Measurements from ENCODE around the gene RNU5D-1. TPM values are rescaled to one million over a fixed set of nuclear protein-coding genes. Genes with fewer than 3 reads are reported as not detected.
"Not testable (repeated sequence)": the region's sequence is repeated elsewhere in the genome, so short reads cannot be mapped to it uniquely, and the experiment has no call there.

The RNU5D-1 gene
- total and polyA plus RNA-seq, 5 donors from 2014 or later = not detected

DNA sequence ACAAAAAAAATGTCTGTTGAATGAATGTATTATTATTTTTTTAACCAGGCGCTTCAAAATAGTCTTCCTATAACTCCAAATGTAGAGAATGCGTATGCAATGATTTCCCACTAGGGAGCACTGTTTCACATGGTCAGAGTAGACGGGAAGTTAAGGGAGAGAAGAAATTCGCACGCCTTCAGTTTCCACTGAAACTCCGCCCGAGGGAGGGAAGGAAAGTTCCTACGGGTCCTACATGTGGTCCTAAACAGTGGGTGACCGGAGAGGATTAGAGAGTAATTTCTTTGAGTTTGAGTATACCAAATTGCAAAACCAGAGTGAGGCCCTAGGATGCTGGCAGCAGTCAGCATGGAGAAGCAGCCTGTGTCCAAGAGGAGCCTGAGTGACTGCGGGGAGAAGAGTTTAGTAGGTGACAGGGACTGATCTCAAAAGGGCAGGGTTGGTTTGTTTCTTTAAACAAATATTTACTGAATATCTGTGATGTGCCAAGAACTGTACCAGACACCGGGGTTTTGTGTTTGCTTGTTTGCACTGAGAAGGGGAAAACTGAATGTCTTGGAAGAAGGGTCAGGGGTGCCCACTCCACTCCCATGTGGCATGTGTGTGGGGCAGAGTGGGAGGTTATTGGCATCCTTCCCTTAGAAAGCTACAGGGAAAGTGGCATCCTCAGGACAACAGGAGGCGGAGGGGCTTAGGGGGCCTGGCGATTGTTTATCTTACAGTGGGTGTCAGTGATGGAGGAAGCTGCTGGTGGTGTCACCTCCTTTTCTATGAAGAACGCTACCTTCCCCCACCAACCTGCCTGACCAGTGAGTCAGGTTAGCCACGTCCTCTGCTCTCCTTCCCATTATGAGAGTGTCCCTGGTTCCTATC is 22.8 kb downstream of the RNU5D-1 start:
- Histone ChIP-seq H3K27me3 (ENCODE audit: control insufficient read depth, insufficient read depth, low read length) (peaks cover 7% of the 10 kb centered on the region), H3K4me1 (ENCODE audit: control insufficient read depth, insufficient read depth, low read length, poor library complexity, severe bottlenecking) (peaks cover 5% of the 10 kb centered on the region), H3K4me3 (ENCODE audit: low read depth, low read length) (peak overlapping the region; percentile 51), H3K9me3 (ENCODE audit: control insufficient read depth in 2 of 2, low read length in 2 of 2) (no peaks in the 10 kb centered on the region), H3K27ac (ENCODE audit: insufficient read depth, low read length, poor library complexity, severe bottlenecking) (no peak overlapping the region), H3K36me3 (ENCODE audit: control insufficient read depth, insufficient read depth, low read length) (no peaks in the 10 kb centered on the region)
- ATAC-seq (ENCODE audit: low read depth in 2 of 2) (peak; percentile 67 to 78), DNase-seq (peak; percentile 7 to 56 (median 53))
- Mint-ChIP-seq H3K4me1 (peaks cover 4 to 11% (median 7%) of the 10 kb centered on the region in 4 donors), H3K9me3 (no peaks in the 10 kb centered on the region), H3K4me3 (peak overlapping the region in 3 of 4 donors; percentile 40 to 78 (median 50)), H3K27me3 (peaks cover 18% of the 10 kb centered on the region), H3K36me3 (no peaks in the 10 kb centered on the region), H3K27ac (peak overlapping the region; percentile 27 to 85 (median 81))

DNA sequence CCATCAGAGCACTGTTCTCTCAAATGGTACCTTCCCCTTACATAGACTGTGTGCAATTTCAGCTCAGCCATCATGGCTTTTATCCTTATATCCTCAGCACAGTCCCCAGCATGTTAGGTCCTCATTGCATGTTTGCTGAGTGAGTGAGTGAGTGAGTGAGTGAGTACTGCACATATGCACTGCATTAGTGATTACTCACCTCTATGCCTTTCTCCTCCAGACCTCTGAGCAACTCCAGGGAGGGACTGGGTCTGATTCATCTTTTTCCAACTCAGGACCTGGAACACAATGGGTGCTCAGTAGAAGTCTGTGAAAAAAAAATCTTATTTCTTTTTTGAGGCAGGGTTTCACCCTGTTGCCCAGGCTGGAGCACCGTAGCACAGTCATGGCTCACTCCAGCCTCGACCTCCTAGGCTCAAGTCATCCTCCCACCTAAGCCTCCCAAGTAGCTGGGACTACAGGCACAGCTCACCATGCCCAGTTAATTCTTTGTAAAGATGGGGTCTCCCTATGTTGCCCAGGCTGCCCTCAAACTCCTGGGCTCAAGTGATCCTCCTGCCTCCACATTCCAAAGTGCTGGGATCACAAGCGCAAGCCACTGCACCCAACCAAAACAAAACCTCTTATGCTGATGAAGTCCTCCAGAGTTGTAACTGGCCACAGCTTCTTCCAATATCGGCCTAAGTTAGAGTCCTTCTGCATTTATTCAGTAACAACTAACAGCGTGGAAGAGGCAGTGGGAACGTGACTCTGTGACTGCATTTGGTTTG is 23.7 kb downstream of the RNU5D-1 start:
- H3K4me1 Mint-ChIP-seq = peaks cover 4 to 11% (median 7%) of the 10 kb centered on the region in 4 donors
- ATAC-seq (ENCODE audit: low read depth in 2 of 2) (no peak), DNase-seq (no peak)
- H3K36me3 Mint-ChIP-seq = no peaks in the 10 kb centered on the region
- H3K4me3 Mint-ChIP-seq = no peak overlapping the region
- peaks cover 5% of the 10 kb centered on the region for H3K4me1 ChIP-seq (ENCODE audit: control insufficient read depth, insufficient read depth, low read length, poor library complexity, severe bottlenecking)
- no peak overlapping the region for H3K27ac ChIP-seq (ENCODE audit: insufficient read depth, low read length, poor library complexity, severe bottlenecking)
- H3K9me3 Mint-ChIP-seq = no peaks in the 10 kb centered on the region
- peaks cover 18% of the 10 kb centered on the region for H3K27me3 Mint-ChIP-seq
- H3K4me3 ChIP-seq (ENCODE audit: low read depth, low read length) = no peak overlapping the region
- H3K36me3 ChIP-seq (ENCODE audit: control insufficient read depth, insufficient read depth, low read length) = no peaks in the 10 kb centered on the region
- peaks cover 7% of the 10 kb centered on the region for H3K27me3 ChIP-seq (ENCODE audit: control insufficient read depth, insufficient read depth, low read length)
- H3K9me3 ChIP-seq (ENCODE audit: control insufficient read depth in 2 of 2, low read length in 2 of 2) = no peaks in the 10 kb centered on the region
- peak overlapping the region in 1 of 3 donors; percentile 27 for H3K27ac Mint-ChIP-seq

DNA sequence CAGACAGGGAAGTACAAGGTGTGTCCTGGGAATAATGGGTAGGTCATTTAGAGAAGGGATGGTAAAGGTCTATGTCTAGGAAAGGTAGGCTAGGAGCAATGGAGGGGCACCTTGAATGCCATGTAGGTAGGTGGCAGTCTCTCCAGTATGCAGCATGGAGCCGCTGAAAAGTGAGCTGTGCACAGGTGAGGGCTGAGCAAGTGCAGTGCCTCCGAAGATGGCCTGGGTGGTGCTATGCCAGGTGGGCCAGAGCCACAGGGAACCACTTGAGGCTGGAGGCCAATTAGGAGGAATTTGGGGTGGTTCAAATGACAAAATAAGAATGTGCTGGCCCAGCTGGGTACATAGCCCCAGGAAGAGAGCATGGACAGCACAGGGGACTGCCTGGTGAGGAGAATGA is 25.0 kb downstream of the RNU5D-1 start:
- no peak overlapping the region for H3K4me3 ChIP-seq (ENCODE audit: low read depth, low read length)
- H3K27me3 Mint-ChIP-seq = peaks cover 11% of the 10 kb centered on the region
- H3K4me3 Mint-ChIP-seq = no peak overlapping the region
- peaks cover 2% of the 10 kb centered on the region for H3K27me3 ChIP-seq (ENCODE audit: control insufficient read depth, insufficient read depth, low read length)
- H3K4me1 ChIP-seq (ENCODE audit: control insufficient read depth, insufficient read depth, low read length, poor library complexity, severe bottlenecking) = peaks cover 5% of the 10 kb centered on the region
- no peaks in the 10 kb centered on the region for H3K9me3 ChIP-seq (ENCODE audit: control insufficient read depth in 2 of 2, low read length in 2 of 2)
- no peak overlapping the region for H3K27ac ChIP-seq (ENCODE audit: insufficient read depth, low read length, poor library complexity, severe bottlenecking)
- H3K36me3 Mint-ChIP-seq = no peaks in the 10 kb centered on the region
- peaks cover 4 to 11% (median 5%) of the 10 kb centered on the region in 4 donors for H3K4me1 Mint-ChIP-seq
- no peaks in the 10 kb centered on the region for H3K9me3 Mint-ChIP-seq
- no peak for ATAC-seq (ENCODE audit: low read depth in 2 of 2)
- no peak for DNase-seq
- no peaks in the 10 kb centered on the region for H3K36me3 ChIP-seq (ENCODE audit: control insufficient read depth, insufficient read depth, low read length)
- no peak overlapping the region for H3K27ac Mint-ChIP-seq

DNA sequence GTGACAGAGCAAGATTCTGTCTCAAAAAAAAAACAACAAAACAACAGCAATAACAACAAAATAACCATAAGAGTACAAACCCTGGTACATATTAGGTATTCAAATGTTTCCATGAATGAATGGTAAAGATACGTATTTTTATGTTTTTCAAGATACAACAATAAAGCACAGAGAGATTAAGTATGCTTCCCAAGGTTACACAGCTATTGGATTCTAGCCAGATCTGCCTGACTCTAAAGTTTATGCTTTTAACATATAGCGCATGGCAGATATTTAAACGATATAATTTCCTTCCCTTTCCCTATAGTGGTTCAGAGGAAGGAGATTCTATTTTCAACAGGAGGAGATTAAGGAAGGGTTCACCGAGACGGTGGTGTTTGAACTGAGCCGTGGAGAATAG is 25.5 kb downstream of the RNU5D-1 start:
- Mint-ChIP-seq H3K4me1 (peaks cover 4 to 11% (median 5%) of the 10 kb centered on the region in 4 donors), H3K4me3 (no peak overlapping the region), H3K27me3 (peaks cover 11% of the 10 kb centered on the region), H3K9me3 (no peaks in the 10 kb centered on the region), H3K27ac (no peak overlapping the region), H3K36me3 (no peaks in the 10 kb centered on the region)
- ATAC-seq (ENCODE audit: low read depth in 2 of 2) (no peak), DNase-seq (no peak)
- Histone ChIP-seq H3K27me3 (ENCODE audit: control insufficient read depth, insufficient read depth, low read length) (no peaks in the 10 kb centered on the region), H3K27ac (ENCODE audit: insufficient read depth, low read length, poor library complexity, severe bottlenecking) (no peak overlapping the region), H3K4me3 (ENCODE audit: low read depth, low read length) (no peak overlapping the region), H3K4me1 (ENCODE audit: control insufficient read depth, insufficient read depth, low read length, poor library complexity, severe bottlenecking) (peaks cover 5% of the 10 kb centered on the region), H3K9me3 (ENCODE audit: control insufficient read depth in 2 of 2, low read length in 2 of 2) (no peaks in the 10 kb centered on the region), H3K36me3 (ENCODE audit: control insufficient read depth, insufficient read depth, low read length) (no peaks in the 10 kb centered on the region)

DNA sequence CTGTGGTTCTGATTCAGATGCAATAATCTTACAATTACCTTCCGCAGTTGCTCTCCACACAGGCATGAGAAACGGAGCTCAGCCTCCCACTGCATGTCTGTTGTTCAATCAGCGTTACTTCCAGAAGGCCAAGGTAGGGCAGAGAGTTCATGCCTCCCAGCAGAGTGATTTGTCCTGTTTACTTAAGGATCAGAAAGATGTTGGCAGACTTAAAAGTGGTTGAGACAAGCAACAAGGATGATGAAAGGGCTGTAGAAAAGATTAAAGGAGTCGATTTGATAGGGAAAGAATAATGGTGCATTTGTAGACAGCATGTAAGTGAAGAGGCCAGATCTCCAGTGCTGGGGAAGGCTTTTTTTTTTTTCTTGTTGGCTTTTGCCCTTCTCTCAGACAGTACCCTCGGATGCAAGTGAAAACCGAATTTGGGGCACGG is 29.8 kb downstream of the RNU5D-1 start:
- no peaks in the 10 kb centered on the region for H3K27me3 ChIP-seq (ENCODE audit: control insufficient read depth, insufficient read depth, low read length)
- Mint-ChIP-seq H3K4me3 (no peak overlapping the region), H3K9me3 (no peaks in the 10 kb centered on the region), H3K4me1 (peaks cover 0 to 14% (median 5%) of the 10 kb centered on the region in 4 donors), H3K27ac (no peak overlapping the region), H3K36me3 (no peaks in the 10 kb centered on the region), H3K27me3 (peaks cover 4% of the 10 kb centered on the region)
- ATAC-seq (ENCODE audit: low read depth in 2 of 2) (no peak), DNase-seq (no peak)
- H3K4me1 ChIP-seq (ENCODE audit: control insufficient read depth, insufficient read depth, low read length, poor library complexity, severe bottlenecking) = peaks cover 9% of the 10 kb centered on the region
- no peaks in the 10 kb centered on the region for H3K9me3 ChIP-seq (ENCODE audit: control insufficient read depth in 2 of 2, low read length in 2 of 2)
- no peaks in the 10 kb centered on the region for H3K36me3 ChIP-seq (ENCODE audit: control insufficient read depth, insufficient read depth, low read length)
- H3K4me3 ChIP-seq (ENCODE audit: low read depth, low read length) = no peak overlapping the region
- H3K27ac ChIP-seq (ENCODE audit: insufficient read depth, low read length, poor library complexity, severe bottlenecking) = no peak overlapping the region

DNA sequence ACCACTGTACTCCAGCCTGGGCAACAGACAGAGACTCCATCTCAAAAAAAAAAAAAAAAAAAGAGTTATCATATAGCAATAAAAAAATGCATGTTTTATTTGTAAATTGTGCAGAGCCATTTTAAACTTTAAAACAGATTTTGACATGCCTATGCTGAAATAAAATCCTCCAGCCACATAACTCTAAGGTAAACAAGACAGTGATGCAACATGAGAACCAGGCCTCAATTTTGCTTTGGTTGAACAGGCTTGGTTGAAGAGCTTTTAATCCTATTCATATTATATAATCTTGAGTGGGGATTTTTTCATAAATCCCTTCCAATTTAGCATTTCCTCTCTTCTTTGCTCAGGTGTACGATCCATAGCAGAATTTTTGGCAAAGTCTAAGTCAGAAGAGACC is 30.4 kb downstream of the RNU5D-1 start:
- no peak for ATAC-seq (ENCODE audit: low read depth in 2 of 2)
- Histone ChIP-seq H3K4me1 (ENCODE audit: control insufficient read depth, insufficient read depth, low read length, poor library complexity, severe bottlenecking) (peaks cover 9% of the 10 kb centered on the region), H3K4me3 (ENCODE audit: low read depth, low read length) (no peak overlapping the region), H3K27me3 (ENCODE audit: control insufficient read depth, insufficient read depth, low read length) (no peaks in the 10 kb centered on the region), H3K27ac (ENCODE audit: insufficient read depth, low read length, poor library complexity, severe bottlenecking) (no peak overlapping the region), H3K36me3 (ENCODE audit: control insufficient read depth, insufficient read depth, low read length) (no peaks in the 10 kb centered on the region), H3K9me3 (ENCODE audit: control insufficient read depth in 2 of 2, low read length in 2 of 2) (no peaks in the 10 kb centered on the region)
- peaks cover 0 to 16% (median 5%) of the 10 kb centered on the region in 4 donors for H3K4me1 Mint-ChIP-seq
- H3K27me3 Mint-ChIP-seq = peaks cover 2% of the 10 kb centered on the region
- H3K27ac Mint-ChIP-seq = no peak overlapping the region
- H3K36me3 Mint-ChIP-seq = no peaks in the 10 kb centered on the region
- no peak overlapping the region for H3K4me3 Mint-ChIP-seq
- no peak for DNase-seq
- no peaks in the 10 kb centered on the region for H3K9me3 Mint-ChIP-seq

DNA sequence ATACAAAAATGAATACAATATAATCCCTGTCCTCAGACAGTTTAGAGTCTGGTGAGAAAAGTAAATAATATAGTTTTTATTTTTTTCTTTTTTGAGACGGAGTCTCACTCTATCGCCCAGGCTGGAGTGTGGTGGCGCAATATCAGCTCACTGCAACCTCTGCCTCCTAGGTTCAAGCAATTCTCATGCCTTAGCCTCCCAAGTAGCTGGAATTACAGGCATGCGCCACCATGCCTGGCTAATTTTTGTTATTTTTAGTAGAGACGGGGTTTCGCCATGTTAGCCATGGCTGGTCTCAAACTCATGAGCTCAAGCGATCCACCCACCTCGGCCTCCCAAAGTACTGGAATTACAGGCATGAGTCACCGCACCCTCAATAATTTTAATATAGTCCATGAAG is 31.6 kb downstream of the RNU5D-1 start:
- H3K9me3 ChIP-seq (ENCODE audit: control insufficient read depth in 2 of 2, low read length in 2 of 2); H3K36me3 ChIP-seq (ENCODE audit: control insufficient read depth, insufficient read depth, low read length); H3K27ac ChIP-seq (ENCODE audit: insufficient read depth, low read length, poor library complexity, severe bottlenecking); H3K27ac Mint-ChIP-seq; ATAC-seq (ENCODE audit: low read depth in 2 of 2); H3K4me1 ChIP-seq (ENCODE audit: control insufficient read depth, insufficient read depth, low read length, poor library complexity, severe bottlenecking); H3K4me3 Mint-ChIP-seq; H3K27me3 Mint-ChIP-seq; H3K4me3 ChIP-seq (ENCODE audit: low read depth, low read length); DNase-seq; H3K9me3 Mint-ChIP-seq; H3K36me3 Mint-ChIP-seq; H3K27me3 ChIP-seq (ENCODE audit: control insufficient read depth, insufficient read depth, low read length): not testable (repeated sequence)
- peaks cover 0 to 16% (median 5%) of the 10 kb centered on the region in 4 donors for H3K4me1 Mint-ChIP-seq

Data from CD4-positive, CD25-positive, alpha-beta regulatory T cell (primary cell).